ENCODE measurements around the gene KCNQ5. TPM values are rescaled to one million over a fixed set of nuclear protein-coding genes. Genes with fewer than 3 reads are reported as not detected.

The KCNQ5 gene
- total RNA-seq, 1 donor from 2014 or later: 0.11 TPM

DNA sequence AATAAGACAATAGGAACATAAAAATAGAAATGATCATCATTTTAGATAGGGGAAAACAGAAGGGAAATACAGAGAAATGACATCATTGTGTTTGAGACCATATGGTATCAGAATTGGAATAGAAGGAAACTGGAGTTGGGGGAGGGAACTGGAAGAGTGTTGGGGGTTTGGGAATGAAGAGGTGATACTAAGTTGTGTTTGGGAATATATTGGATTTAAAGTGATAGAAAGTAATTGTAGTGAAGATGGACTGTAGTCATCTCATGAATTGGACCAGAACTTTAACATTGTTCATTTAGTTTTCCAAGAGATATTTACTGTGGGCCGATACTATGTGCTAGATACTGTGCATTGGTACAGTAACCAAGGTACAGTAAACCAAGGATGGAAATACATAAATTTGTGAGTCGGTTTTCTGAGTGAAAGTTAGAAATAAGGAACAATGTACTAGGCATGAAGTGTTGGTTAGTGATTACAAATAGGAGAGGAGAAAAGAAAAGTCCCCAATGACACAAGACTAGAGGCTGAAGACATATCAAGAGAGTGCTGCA, 32.3 kb downstream of the KCNQ5 start:
- intact Hi-C loops (cut with micrococcal nuclease): no loop called here
- H3K4me3 ChIP-seq: no peak overlapping the region
- no peaks in the 10 kb centered on the region for H3K9me3 ChIP-seq (replicated peaks)
- TF ChIP-seq, protein P1, sequence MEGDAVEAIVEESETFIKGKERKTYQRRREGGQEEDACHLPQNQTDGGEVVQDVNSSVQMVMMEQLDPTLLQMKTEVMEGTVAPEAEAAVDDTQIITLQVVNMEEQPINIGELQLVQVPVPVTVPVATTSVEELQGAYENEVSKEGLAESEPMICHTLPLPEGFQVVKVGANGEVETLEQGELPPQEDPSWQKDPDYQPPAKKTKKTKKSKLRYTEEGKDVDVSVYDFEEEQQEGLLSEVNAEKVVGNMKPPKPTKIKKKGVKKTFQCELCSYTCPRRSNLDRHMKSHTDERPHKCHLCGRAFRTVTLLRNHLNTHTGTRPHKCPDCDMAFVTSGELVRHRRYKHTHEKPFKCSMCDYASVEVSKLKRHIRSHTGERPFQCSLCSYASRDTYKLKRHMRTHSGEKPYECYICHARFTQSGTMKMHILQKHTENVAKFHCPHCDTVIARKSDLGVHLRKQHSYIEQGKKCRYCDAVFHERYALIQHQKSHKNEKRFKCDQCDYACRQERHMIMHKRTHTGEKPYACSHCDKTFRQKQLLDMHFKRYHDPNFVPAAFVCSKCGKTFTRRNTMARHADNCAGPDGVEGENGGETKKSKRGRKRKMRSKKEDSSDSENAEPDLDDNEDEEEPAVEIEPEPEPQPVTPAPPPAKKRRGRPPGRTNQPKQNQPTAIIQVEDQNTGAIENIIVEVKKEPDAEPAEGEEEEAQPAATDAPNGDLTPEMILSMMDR (IDR thresholded peaks at IDR 0.05; ENCODE audit: borderline replicate concordance): no peak
- no peak overlapping the region for H3K27ac ChIP-seq (replicated peaks)
- H3K36me3 ChIP-seq: no peaks in the 10 kb centered on the region
- no peaks in the 10 kb centered on the region for H3K27me3 ChIP-seq (ENCODE audit: low read depth)
- H3K4me1 ChIP-seq: no peaks in the 10 kb centered on the region
- DNase-seq: no peak

DNA sequence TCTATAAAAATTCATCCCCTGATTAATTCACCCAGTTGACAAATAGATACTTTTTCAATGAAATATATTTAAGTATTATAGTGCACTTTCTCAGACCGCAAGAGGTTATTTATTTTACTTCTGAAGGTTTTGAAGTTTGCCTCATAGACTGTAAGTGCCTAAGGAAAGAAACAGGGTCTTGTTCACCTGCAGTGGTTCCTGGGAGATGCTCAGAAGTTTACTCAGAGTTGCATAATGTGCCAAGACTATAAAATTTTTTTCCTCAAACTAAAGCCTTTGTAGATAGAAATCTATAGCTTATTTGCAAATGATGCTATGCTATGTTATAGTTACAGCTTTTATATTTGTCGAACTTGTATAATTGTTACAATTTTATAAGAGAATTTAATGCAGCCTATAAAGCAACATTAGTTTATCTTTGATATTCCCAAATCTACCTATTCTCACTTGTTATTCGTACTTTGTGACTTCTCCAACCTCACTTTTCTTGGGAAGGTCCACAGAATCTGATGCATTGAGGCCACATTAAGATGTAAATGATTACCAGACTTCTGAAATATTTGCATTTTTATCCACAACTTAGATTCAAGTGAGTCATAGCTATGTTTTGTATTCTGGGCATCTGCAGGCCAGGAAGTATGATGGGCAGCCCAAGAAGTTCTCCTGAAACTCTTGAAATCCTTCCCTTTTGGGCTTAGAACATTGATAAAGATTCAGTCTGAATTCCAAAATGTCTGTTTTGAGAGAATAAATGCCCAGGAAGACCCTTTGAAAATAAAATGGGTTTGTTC, 35.7 kb downstream of the KCNQ5 start:
- no peaks in the 10 kb centered on the region for H3K4me1 ChIP-seq

DNA sequence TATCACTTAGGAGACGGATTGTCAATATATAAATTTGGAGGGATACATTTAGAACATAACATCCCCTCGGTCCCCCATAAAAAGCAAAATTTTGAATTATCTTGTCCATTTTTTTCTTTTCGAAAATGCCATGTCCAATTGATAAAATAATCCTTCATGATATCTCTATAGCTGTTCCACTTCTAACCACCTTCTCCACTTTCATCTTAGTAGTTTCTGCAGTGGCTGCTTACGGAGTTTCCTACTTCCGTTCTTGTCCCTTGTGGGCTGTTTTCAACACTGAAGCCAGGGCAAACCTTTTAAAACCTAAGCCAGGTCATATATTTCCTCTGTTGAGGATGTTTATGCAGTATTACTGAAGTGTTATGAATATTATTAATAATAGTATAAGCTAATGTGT, 37.9 kb downstream of the KCNQ5 start:
- H3K27ac ChIP-seq (replicated peaks): no peak overlapping the region
- intact Hi-C loops (cut with micrococcal nuclease): no loop called here
- no peaks in the 10 kb centered on the region for H3K9me3 ChIP-seq (replicated peaks)
- TF ChIP-seq, protein P1 (IDR thresholded peaks at IDR 0.05; ENCODE audit: borderline replicate concordance): no peak
- no peak for DNase-seq
- no peaks in the 10 kb centered on the region for H3K27me3 ChIP-seq (ENCODE audit: low read depth)
- H3K4me3 ChIP-seq: no peak overlapping the region
- H3K36me3 ChIP-seq: no peaks in the 10 kb centered on the region
- H3K4me1 ChIP-seq: no peaks in the 10 kb centered on the region

More for the DNA sequence above, 35.7 kb downstream of the KCNQ5 start:
- TF ChIP-seq, protein P1 (IDR thresholded peaks at IDR 0.05; ENCODE audit: borderline replicate concordance): no peak
- Histone ChIP-seq H3K27me3 (ENCODE audit: low read depth) (no peaks in the 10 kb centered on the region), H3K36me3 (no peaks in the 10 kb centered on the region), H3K27ac (replicated peaks) (no peak overlapping the region), H3K4me3 (no peak overlapping the region), H3K9me3 (replicated peaks) (no peaks in the 10 kb centered on the region)
- intact Hi-C loops (cut with micrococcal nuclease): no loop called here
- DNase-seq: no peak

DNA sequence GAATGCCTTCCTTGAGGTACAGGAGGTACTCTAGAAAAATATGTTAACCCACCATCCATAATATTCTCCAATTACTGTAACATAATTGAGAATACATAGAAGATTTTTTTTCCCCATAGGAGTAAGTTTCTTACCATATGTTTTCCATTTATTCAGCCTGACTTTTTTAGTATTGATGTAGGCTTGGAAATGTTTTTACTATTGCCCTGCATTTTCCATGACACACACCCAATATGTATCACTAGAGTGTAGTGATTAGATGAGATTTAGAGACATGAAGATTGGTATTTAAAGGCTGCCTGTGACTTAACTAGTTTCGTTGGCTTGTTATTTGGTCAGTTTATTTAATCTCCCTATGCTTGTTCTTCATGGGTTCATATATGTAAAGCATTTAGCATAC, 39.5 kb downstream of the KCNQ5 start:
- no peak overlapping the region for H3K4me3 ChIP-seq
- intact Hi-C loops (cut with micrococcal nuclease): no loop called here
- H3K27me3 ChIP-seq (ENCODE audit: low read depth): no peaks in the 10 kb centered on the region
- H3K9me3 ChIP-seq (replicated peaks): no peaks in the 10 kb centered on the region
- TF ChIP-seq, protein P1 (IDR thresholded peaks at IDR 0.05; ENCODE audit: borderline replicate concordance): no peak
- H3K4me1 ChIP-seq: no peaks in the 10 kb centered on the region
- DNase-seq: no peak
- H3K27ac ChIP-seq (replicated peaks): no peak overlapping the region
- no peaks in the 10 kb centered on the region for H3K36me3 ChIP-seq

DNA sequence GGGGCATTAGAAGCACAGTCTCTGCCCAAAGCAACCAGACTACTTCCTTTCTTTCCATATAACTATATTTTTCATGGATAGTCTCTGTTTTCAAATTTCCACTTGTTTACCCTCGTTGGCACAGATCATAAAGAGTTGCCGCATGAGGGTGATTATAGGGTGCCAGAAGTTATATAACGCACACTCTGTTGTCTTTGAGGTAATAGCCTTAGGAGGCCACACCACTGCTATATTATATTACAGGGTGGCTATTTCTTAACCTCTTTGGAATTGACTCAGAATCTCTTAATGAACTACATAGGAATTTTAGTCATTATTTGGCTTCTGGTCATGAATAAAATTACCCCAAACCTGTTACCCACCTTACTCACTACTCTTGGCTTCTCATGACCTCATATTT, 43.7 kb downstream of the KCNQ5 start:
- Histone ChIP-seq H3K36me3 (no peaks in the 10 kb centered on the region), H3K27me3 (ENCODE audit: low read depth) (no peaks in the 10 kb centered on the region), H3K4me3 (no peak overlapping the region), H3K27ac (replicated peaks) (no peak overlapping the region), H3K4me1 (no peaks in the 10 kb centered on the region), H3K9me3 (replicated peaks) (peaks cover 7% of the 10 kb centered on the region)
- no peak for DNase-seq
- TF ChIP-seq, protein P1 (IDR thresholded peaks at IDR 0.05; ENCODE audit: borderline replicate concordance): no peak
- intact Hi-C loops (cut with micrococcal nuclease): no loop called here
